Measurements from ENCODE around the gene PROKR1. TPM values are rescaled to one million over a fixed set of nuclear protein-coding genes. Genes with fewer than 3 reads are reported as not detected.

PROKR1 gene
- total RNA-seq, 1 donor from 2014 or later: 0.12 TPM

GRCh38 chr2:68663371-68664156, 20.2 kb downstream of the PROKR1 start:
- Mint-ChIP-seq H3K36me3 (ENCODE audit: insufficient read depth) (no peaks in the 10 kb centered on the region), H3K4me3 (ENCODE audit: low read depth) (no peak overlapping the region), H3K4me1 (ENCODE audit: low read depth) (no peaks in the 10 kb centered on the region), H3K9me3 (ENCODE audit: low read depth) (peaks cover 11% of the 10 kb centered on the region), H3K27ac (peak overlapping the region; percentile 25), H3K27me3 (peaks cover 6% of the 10 kb centered on the region)
- DNase-seq (ENCODE audit: low spot score, unreplicated experiment): no peak
- no peak for TF ChIP-seq CTCF (IDR thresholded peaks at IDR 0.05; ENCODE audit: unreplicated experiment)

GRCh38 chr2:68667371-68667770, 24.0 kb downstream of the PROKR1 start:
- TF ChIP-seq CTCF (IDR thresholded peaks at IDR 0.05; ENCODE audit: unreplicated experiment): no peak
- Mint-ChIP-seq H3K4me1 (ENCODE audit: low read depth) (no peaks in the 10 kb centered on the region), H3K27ac (no peak overlapping the region), H3K9me3 (ENCODE audit: low read depth) (peaks cover 15% of the 10 kb centered on the region), H3K27me3 (peaks cover 5% of the 10 kb centered on the region), H3K36me3 (ENCODE audit: insufficient read depth) (no peaks in the 10 kb centered on the region), H3K4me3 (ENCODE audit: low read depth) (no peak overlapping the region)
- no peak for DNase-seq (ENCODE audit: low spot score, unreplicated experiment)

GRCh38 chr2:68669651-68670050, 26.3 kb downstream of the PROKR1 start:
- Mint-ChIP-seq H3K4me1 (ENCODE audit: low read depth) (no peaks in the 10 kb centered on the region), H3K27ac (no peak overlapping the region), H3K9me3 (ENCODE audit: low read depth) (peaks cover 15% of the 10 kb centered on the region), H3K27me3 (no peaks in the 10 kb centered on the region), H3K4me3 (ENCODE audit: low read depth) (no peak overlapping the region), H3K36me3 (ENCODE audit: insufficient read depth) (no peaks in the 10 kb centered on the region)
- no peak for TF ChIP-seq CTCF (IDR thresholded peaks at IDR 0.05; ENCODE audit: unreplicated experiment)
- DNase-seq (ENCODE audit: low spot score, unreplicated experiment): no peak

- Mint-ChIP-seq H3K36me3 (ENCODE audit: insufficient read depth) (peaks cover 1% of the 10 kb centered on the region), H3K9me3 (ENCODE audit: low read depth) (peaks cover 22% of the 10 kb centered on the region), H3K4me3 (ENCODE audit: low read depth) (no peak overlapping the region), H3K27ac (no peak overlapping the region), H3K27me3 (no peaks in the 10 kb centered on the region), H3K4me1 (ENCODE audit: low read depth) (no peaks in the 10 kb centered on the region)
- DNase-seq (ENCODE audit: low spot score, unreplicated experiment): no peak
- TF ChIP-seq CTCF (IDR thresholded peaks at IDR 0.05; ENCODE audit: unreplicated experiment): no peak
Measured at GRCh38 chr2:68671961-68672360, 28.6 kb downstream of the PROKR1 start.

- Mint-ChIP-seq H3K9me3 (ENCODE audit: low read depth) (peaks cover 12% of the 10 kb centered on the region), H3K4me3 (ENCODE audit: low read depth) (no peak overlapping the region), H3K4me1 (ENCODE audit: low read depth) (no peaks in the 10 kb centered on the region), H3K27ac (no peak overlapping the region), H3K36me3 (ENCODE audit: insufficient read depth) (peaks cover 1% of the 10 kb centered on the region), H3K27me3 (no peaks in the 10 kb centered on the region)
- DNase-seq (ENCODE audit: low spot score, unreplicated experiment): no peak
- no peak for TF ChIP-seq CTCF (IDR thresholded peaks at IDR 0.05; ENCODE audit: unreplicated experiment)
Measured at GRCh38 chr2:68673631-68674030, 30.3 kb downstream of the PROKR1 start.
